Cerebellar nuclear complex (tissue), 1 donor: ENCODE measurements around the gene TNFAIP2.
"Not testable (repeated sequence)": the region's sequence is repeated elsewhere in the genome, so short reads cannot be mapped to it uniquely, and the experiment has no call there.

ENCODE experiments used
- DNase-seq, 2 experiments: peaks; one replicate each; lab custom pipeline; 2025; lab: John Stamatoyannopoulos, UW

TNFAIP2 gene

GRCh38 chr14:103155416-103155815, 32.2 kb downstream of the TNFAIP2 start:
- DNase-seq, result not testable (repeated sequence)

- DNase-seq, result no peak
These were observed 32.6 kb downstream of the TNFAIP2 start for GRCh38 chr14:103155826-103156394.

- DNase-seq, result no peak
These were observed 33.6 kb downstream of the TNFAIP2 start for GRCh38 chr14:103156651-103157378.

GRCh38 chr14:103157969-103158368, 34.7 kb downstream of the TNFAIP2 start:
- DNase-seq, result no peak

GRCh38 chr14:103158688-103159087, 35.4 kb downstream of the TNFAIP2 start:
- DNase-seq, result no peak

- no peak for DNase-seq
These were observed 37.2 kb downstream of the TNFAIP2 start for GRCh38 chr14:103160321-103161053.

- DNase-seq, result no peak
These were observed 37.8 kb downstream of the TNFAIP2 start for GRCh38 chr14:103161054-103161397.

- no peak for DNase-seq
These were observed 39.9 kb downstream of the TNFAIP2 start for GRCh38 chr14:103163199-103163598.

- DNase-seq, result no peak
These were observed 40.7 kb downstream of the TNFAIP2 start for GRCh38 chr14:103164006-103164405.

- no peak for DNase-seq
These were observed 41.5 kb downstream of the TNFAIP2 start for GRCh38 chr14:103164779-103165178.

GRCh38 chr14:103165323-103165722, 42.1 kb downstream of the TNFAIP2 start:
- no peak for DNase-seq

- DNase-seq, result no peak
These were observed 46.7 kb downstream of the TNFAIP2 start for GRCh38 chr14:103169954-103170353.

- not testable (repeated sequence) for DNase-seq
These were observed 47.9 kb downstream of the TNFAIP2 start for GRCh38 chr14:103171206-103171605.

GRCh38 chr14:103172921-103173320, 49.7 kb downstream of the TNFAIP2 start:
- no peak for DNase-seq

- DNase-seq, result not testable (repeated sequence)
These were observed 50.6 kb downstream of the TNFAIP2 start for GRCh38 chr14:103173887-103174286.

- not testable (repeated sequence) for DNase-seq
These were observed 52.9 kb downstream of the TNFAIP2 start for GRCh38 chr14:103176176-103176575.

- DNase-seq, result no peak
These were observed 54.1 kb downstream of the TNFAIP2 start for GRCh38 chr14:103177376-103177775.

- no peak for DNase-seq
These were observed 55.3 kb downstream of the TNFAIP2 start for GRCh38 chr14:103178521-103178920.

- DNase-seq, result no peak
These were observed 55.8 kb downstream of the TNFAIP2 start for GRCh38 chr14:103179094-103179493.

GRCh38 chr14:103180331-103180730, 57.1 kb downstream of the TNFAIP2 start:
- DNase-seq, result no peak

GRCh38 chr14:103184046-103184445, 60.8 kb downstream of the TNFAIP2 start:
- no peak for DNase-seq

- no peak for DNase-seq
These were observed 62.1 kb downstream of the TNFAIP2 start for GRCh38 chr14:103185051-103186029.
